ENCODE data around the gene LSP1. TPM values are rescaled to one million over a fixed set of nuclear protein-coding genes. Genes with fewer than 3 reads are reported as not detected.
A peak's percentile ranks its signal among the peaks of the same experiment; 100 is the strongest.

LSP1 gene
- total RNA-seq, 2 donors from 2014 or later, result 6.7 to 11.6 TPM

DNA sequence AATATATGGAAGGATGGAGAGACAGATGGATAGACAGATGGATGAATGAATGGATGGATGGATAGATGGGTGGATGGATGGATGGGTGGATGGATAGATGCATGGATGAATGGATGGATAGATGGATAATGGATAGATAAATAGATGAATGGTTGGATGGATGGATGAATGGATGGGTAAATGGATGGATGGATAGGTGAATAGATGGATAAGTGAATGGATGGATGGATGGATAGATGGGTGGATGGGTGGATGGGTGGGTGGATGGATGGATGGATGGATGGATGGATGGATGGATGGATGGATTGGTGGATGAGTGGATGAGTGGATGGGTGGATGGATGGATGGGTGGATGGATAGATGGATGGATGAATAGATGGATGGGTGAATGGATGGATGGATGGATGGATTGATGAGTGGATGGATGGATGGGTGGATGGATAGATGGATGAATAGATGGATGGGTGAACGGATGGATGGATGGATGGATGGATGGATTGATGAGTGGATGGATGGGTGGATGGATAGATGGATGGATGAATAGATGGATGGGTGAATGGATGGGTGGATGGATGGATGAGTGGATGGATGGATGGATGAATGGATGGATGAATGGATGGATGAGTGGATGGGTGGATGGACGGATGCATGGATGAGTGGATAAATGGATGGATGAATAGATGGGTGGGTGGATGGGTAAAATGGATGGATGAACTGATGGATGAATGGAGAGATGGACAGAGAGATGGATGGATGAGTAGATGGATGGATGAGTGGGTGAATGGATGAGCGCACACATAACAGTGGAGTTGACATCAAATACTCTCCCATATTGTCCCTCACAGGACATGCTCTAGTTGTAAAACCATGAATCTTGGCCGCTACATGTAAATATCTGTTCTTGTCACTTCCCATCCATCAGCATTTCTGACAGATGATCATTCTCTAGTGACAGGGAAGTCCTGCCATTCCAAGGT is 8.8 kb downstream of the LSP1 start:
- TF ChIP-seq, protein P1, sequence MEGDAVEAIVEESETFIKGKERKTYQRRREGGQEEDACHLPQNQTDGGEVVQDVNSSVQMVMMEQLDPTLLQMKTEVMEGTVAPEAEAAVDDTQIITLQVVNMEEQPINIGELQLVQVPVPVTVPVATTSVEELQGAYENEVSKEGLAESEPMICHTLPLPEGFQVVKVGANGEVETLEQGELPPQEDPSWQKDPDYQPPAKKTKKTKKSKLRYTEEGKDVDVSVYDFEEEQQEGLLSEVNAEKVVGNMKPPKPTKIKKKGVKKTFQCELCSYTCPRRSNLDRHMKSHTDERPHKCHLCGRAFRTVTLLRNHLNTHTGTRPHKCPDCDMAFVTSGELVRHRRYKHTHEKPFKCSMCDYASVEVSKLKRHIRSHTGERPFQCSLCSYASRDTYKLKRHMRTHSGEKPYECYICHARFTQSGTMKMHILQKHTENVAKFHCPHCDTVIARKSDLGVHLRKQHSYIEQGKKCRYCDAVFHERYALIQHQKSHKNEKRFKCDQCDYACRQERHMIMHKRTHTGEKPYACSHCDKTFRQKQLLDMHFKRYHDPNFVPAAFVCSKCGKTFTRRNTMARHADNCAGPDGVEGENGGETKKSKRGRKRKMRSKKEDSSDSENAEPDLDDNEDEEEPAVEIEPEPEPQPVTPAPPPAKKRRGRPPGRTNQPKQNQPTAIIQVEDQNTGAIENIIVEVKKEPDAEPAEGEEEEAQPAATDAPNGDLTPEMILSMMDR (IDR thresholded peaks at IDR 0.05), result no peak
- TF ChIP-seq POLR2A (IDR thresholded peaks at IDR 0.05) (no peak), POLR2AphosphoS5 (IDR thresholded peaks at IDR 0.05) (no peak)
- Histone ChIP-seq H3K27ac (no peak overlapping the region), H3K4me1 (replicated peaks) (no peaks in the 10 kb centered on the region), H3K4me3 (no peak overlapping the region), H3K36me3 (no peaks in the 10 kb centered on the region), H3K27me3 (replicated peaks; ENCODE audit: insufficient read depth) (no peaks in the 10 kb centered on the region), H3K9me3 (no peaks in the 10 kb centered on the region)
- 91% methylated on average over 4 of the region's 4 CpGs for WGBS
- no peak for DNase-seq (ENCODE audit: low spot score)
- intact Hi-C loops (cut with DNase I), result no loop called here

DNA sequence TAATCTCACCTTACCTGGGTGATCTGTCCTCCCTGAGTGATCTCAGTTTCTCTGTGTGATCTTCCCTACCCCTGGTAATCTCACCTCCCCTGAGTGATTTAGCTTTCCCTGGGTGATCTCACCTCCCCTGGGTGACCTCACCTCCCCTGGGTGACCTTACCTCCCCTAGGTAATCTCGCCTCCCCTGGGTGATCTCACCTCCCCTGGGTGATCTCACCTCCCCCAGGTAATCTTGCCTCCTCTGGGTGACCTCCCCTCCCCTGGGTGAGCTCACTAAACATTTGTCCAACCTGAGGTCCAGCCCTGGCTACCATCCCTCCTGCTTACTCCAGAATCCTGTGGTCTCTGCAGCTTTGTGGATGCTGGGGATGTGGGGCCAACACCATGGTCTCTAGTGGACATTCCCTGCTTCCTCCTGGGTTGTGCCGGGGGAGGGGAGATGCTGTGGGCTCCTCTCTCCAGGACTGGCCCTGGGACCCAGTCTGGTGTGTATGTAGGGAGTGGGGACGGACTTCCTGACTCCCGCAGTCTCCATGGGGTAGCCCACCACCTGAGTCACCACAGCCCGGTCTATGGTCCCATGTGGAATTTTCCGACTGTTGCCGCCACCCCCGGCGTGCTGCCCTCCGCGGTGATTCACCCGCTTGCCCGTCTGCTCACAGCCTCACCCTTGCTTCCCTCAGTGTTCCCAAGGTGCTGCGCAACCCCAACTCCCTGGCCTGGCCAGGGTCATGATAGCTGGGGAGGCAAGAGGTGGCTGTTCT is 9.9 kb downstream of the LSP1 start:
- Histone ChIP-seq H3K27ac (no peak overlapping the region), H3K36me3 (no peaks in the 10 kb centered on the region), H3K27me3 (replicated peaks; ENCODE audit: insufficient read depth) (no peaks in the 10 kb centered on the region), H3K4me1 (replicated peaks) (no peaks in the 10 kb centered on the region), H3K9me3 (no peaks in the 10 kb centered on the region), H3K4me3 (no peak overlapping the region)
- intact Hi-C loops (cut with DNase I), result no loop called here
- WGBS, result 94% methylated on average over 13 of the region's 14 CpGs
- TF ChIP-seq POLR2AphosphoS5 (IDR thresholded peaks at IDR 0.05) (no peak), POLR2A (IDR thresholded peaks at IDR 0.05) (no peak)
- TF ChIP-seq, protein P1 (IDR thresholded peaks at IDR 0.05), result no peak
- DNase-seq (ENCODE audit: low spot score), result no peak

DNA sequence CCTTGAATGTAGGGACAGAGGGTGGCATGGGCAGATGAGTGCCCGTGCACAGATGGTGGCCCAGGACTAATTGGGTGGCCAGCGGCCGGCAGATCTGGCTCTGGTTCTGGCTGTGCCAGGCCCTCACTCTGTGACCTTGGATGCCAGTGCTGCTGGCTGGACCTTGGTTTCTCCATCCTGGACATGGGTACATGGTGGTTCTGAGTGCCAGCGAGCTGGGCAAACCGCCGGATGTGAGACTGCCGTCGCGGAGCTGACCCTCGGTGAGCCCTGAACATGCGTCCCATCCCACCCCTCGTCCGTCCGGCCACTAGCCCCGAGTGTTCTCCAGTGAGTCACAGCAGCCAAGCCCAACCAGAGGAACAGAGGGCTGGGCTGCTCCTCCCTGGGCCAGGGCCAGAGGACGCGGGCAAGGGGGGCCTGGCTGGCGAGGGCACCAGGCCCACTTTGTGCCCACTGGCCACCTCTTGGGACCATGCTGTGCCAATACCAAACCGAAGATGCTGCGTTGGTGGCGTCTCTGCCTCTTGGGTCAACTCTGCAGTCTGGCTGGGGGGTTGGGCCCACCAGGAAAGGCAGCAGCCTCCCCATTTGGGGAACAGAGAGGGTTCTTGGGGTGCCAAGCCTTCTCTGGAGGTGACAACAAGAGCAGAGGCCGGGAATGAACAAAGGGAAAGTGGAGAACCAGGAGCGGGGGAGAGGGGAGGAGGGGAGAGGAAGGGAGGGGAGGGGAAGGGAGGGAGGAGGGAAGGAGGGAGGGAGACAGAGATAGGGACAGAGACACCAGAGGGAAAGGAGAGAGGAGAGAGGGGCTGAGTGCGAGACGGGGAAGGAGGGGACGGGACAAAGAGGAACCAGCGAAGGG is 10.7 kb downstream of the LSP1 start:
- Histone ChIP-seq H3K4me1 (replicated peaks) (no peaks in the 10 kb centered on the region), H3K27ac (peak overlapping the region; percentile 41 to 60), H3K4me3 (no peak overlapping the region), H3K9me3 (no peaks in the 10 kb centered on the region), H3K36me3 (no peaks in the 10 kb centered on the region), H3K27me3 (replicated peaks; ENCODE audit: insufficient read depth) (no peaks in the 10 kb centered on the region)
- 21% methylated on average over 27 of the region's 27 CpGs for WGBS
- peak; percentile 29 for DNase-seq (ENCODE audit: low spot score)
- TF ChIP-seq, protein P1 (IDR thresholded peaks at IDR 0.05), result no peak
- TF ChIP-seq POLR2A (IDR thresholded peaks at IDR 0.05) (no peak), POLR2AphosphoS5 (IDR thresholded peaks at IDR 0.05) (peak; percentile 7)
- intact Hi-C loops (cut with DNase I), result no loop called here

- Histone ChIP-seq H3K36me3 (no peaks in the 10 kb centered on the region), H3K9me3 (no peaks in the 10 kb centered on the region), H3K4me3 (no peak overlapping the region), H3K27ac (peak overlapping the region; percentile 41 to 60), H3K4me1 (replicated peaks) (no peaks in the 10 kb centered on the region), H3K27me3 (replicated peaks; ENCODE audit: insufficient read depth) (no peaks in the 10 kb centered on the region)
- intact Hi-C loops (cut with DNase I), result no loop called here
- TF ChIP-seq POLR2A (IDR thresholded peaks at IDR 0.05) (no peak), POLR2AphosphoS5 (IDR thresholded peaks at IDR 0.05) (no peak)
- TF ChIP-seq, protein P1 (IDR thresholded peaks at IDR 0.05), result no peak
- DNase-seq (ENCODE audit: low spot score), result no peak
- 27% methylated on average over 18 of the region's 18 CpGs for WGBS
These were observed 11.3 kb downstream of the LSP1 start for GRCh38 chr11:1864231-1864630.
